Kidney epithelial cell (primary cell): ENCODE results near the gene COLEC12. TPM values are rescaled to one million over a fixed set of nuclear protein-coding genes. Genes with fewer than 3 reads are reported as not detected.

Experiments used
- DNase-seq: peaks from one replicate; pipeline ENCODE4 v3.0.0-alpha.2; 2010; ENCODE audit warnings: low read depth
- H3K27me3 ChIP-seq: 2 replicates; pipeline ENCODE4 v1.6.0; 2011; ENCODE audit warnings: low read length; ENCODE audit not compliant: control insufficient read depth, insufficient read depth
- H3K36me3 ChIP-seq: 2 replicates; pipeline ENCODE4 v1.5.1; 2011; ENCODE audit warnings: low read length; ENCODE audit not compliant: control insufficient read depth, insufficient read depth
- H3K4me3 ChIP-seq: 2 replicates; pipeline ENCODE4 v1.5.1; 2011; ENCODE audit warnings: low read depth, mild to moderate bottlenecking, control low read depth, low read length
- CTCF ChIP-seq: IDR thresholded peaks from 2 replicates; pipeline ENCODE4 v1.5.1; 2011; ENCODE audit warnings: mild to moderate bottlenecking, moderate library complexity, low read length, control low read depth, inconsistent platforms; ENCODE audit not compliant: insufficient read depth, poor library complexity, severe bottlenecking
- total RNA-seq: library from RNA; depleted of rRNA; stranded (reverse); fragments of >200 nt; gene quantifications from 2 replicates; pipeline ENCODE4 v1.2.3, GENCODE V29; 2015

Gene COLEC12
- total RNA-seq, 1 donor from 2014 or later: 1.2 TPM

- TF ChIP-seq CTCF: no peak
- H3K4me3 ChIP-seq: no peak overlapping the region
- no peaks in the 10 kb centered on the region for H3K27me3 ChIP-seq
- H3K36me3 ChIP-seq: no peaks in the 10 kb centered on the region
- DNase-seq: no peak
These were observed 5.5 kb downstream of the COLEC12 start for GRCh38 chr18:495017-495416.

- Histone ChIP-seq H3K36me3 (no peaks in the 10 kb centered on the region), H3K4me3 (no peak overlapping the region), H3K27me3 (no peaks in the 10 kb centered on the region)
- no peak for DNase-seq
- TF ChIP-seq CTCF: no peak
These were observed 6.2 kb downstream of the COLEC12 start for GRCh38 chr18:493986-494983.

GRCh38 chr18:492451-492850, 8.1 kb downstream of the COLEC12 start:
- no peak for TF ChIP-seq CTCF
- Histone ChIP-seq H3K36me3 (no peaks in the 10 kb centered on the region), H3K27me3 (no peaks in the 10 kb centered on the region), H3K4me3 (no peak overlapping the region)
- no peak for DNase-seq

- DNase-seq: no peak
- no peak overlapping the region for H3K4me3 ChIP-seq
- H3K27me3 ChIP-seq: no peaks in the 10 kb centered on the region
- H3K36me3 ChIP-seq: no peaks in the 10 kb centered on the region
- TF ChIP-seq CTCF: no peak
These were observed 9.9 kb downstream of the COLEC12 start for GRCh38 chr18:490624-491023.

GRCh38 chr18:490024-490366, 10.5 kb downstream of the COLEC12 start:
- Histone ChIP-seq H3K27me3 (no peaks in the 10 kb centered on the region), H3K36me3 (no peaks in the 10 kb centered on the region), H3K4me3 (no peak overlapping the region)
- DNase-seq: no peak
- no peak for TF ChIP-seq CTCF
